ENCODE measurements around the gene SBDS.
"Not testable (repeated sequence)": the region's sequence is repeated elsewhere in the genome, so short reads cannot be mapped to it uniquely, and the experiment has no call there.

The SBDS gene

GRCh38 chr7:66995050-66995776 lies at the start of gene SBDS:
Gene SBDS (minus strand): TSS chr7:66995586. CDS start chr7:66995417, 169 bp downstream.
- peak; percentile 99 for DNase-seq

- DNase-seq, result not testable (repeated sequence)
Measured at GRCh38 chr7:67043559-67043930, 48.2 kb upstream of the SBDS start.

GRCh38 chr7:67042781-67043558 lies 47.6 kb upstream of the SBDS start:
- DNase-seq, result peak; percentile 46

GRCh38 chr7:67040832-67041231 lies 45.4 kb upstream of the SBDS start:
- not testable (repeated sequence) for DNase-seq

- DNase-seq, result peak; percentile 29
Measured at GRCh38 chr7:67036432-67037395, 41.3 kb upstream of the SBDS start.

- no peak for DNase-seq
Measured at GRCh38 chr7:67033251-67033650, 37.9 kb upstream of the SBDS start.

- not testable (repeated sequence) for DNase-seq
Measured at GRCh38 chr7:67031685-67032084, 36.3 kb upstream of the SBDS start.

GRCh38 chr7:67025459-67025858 lies 30.1 kb upstream of the SBDS start:
- DNase-seq, result not testable (repeated sequence)

GRCh38 chr7:67022511-67022910 lies 27.1 kb upstream of the SBDS start:
- DNase-seq, result no peak

- peak; percentile 15 for DNase-seq
Measured at GRCh38 chr7:67021260-67021659, 25.9 kb upstream of the SBDS start.

GRCh38 chr7:67019562-67020390 lies 24.4 kb upstream of the SBDS start:
- DNase-seq, result peak; percentile 95

GRCh38 chr7:67018940-67019339 lies 23.6 kb upstream of the SBDS start:
- DNase-seq, result no peak

- DNase-seq, result not testable (repeated sequence)
Measured at GRCh38 chr7:67017971-67018370, 22.6 kb upstream of the SBDS start.

GRCh38 chr7:67014076-67014622 lies 18.8 kb upstream of the SBDS start:
- not testable (repeated sequence) for DNase-seq

GRCh38 chr7:67009677-67010076 lies 14.3 kb upstream of the SBDS start:
- DNase-seq, result not testable (repeated sequence)

GRCh38 chr7:67008260-67008659 lies 12.9 kb upstream of the SBDS start:
- DNase-seq, result no peak

GRCh38 chr7:67006965-67007364 lies 11.6 kb upstream of the SBDS start:
- peak; percentile 59 for DNase-seq

GRCh38 chr7:67004145-67004544 lies 8.8 kb upstream of the SBDS start:
- not testable (repeated sequence) for DNase-seq

GRCh38 chr7:67000601-67001258 lies 5.3 kb upstream of the SBDS start:
- DNase-seq, result peak; percentile 35

GRCh38 chr7:66996444-66997191 lies 1.2 kb upstream of the SBDS start, which contains the start of gene TYW1:
Gene TYW1 (plus strand): TSS chr7:66996833. CDS start chr7:66996979, 146 bp downstream.
- DNase-seq, result peak; percentile 99

All from NCI-H69 (cell line).